Activated B cell treated with CpG ODN at 0.5 μM for 24 hours (primary cell): Measurements from ENCODE around the gene KRTAP4-11. TPM values are rescaled to one million over a fixed set of nuclear protein-coding genes. Genes with fewer than 3 reads are reported as not detected.
"Not testable (repeated sequence)": the region's sequence is repeated elsewhere in the genome, so short reads cannot be mapped to it uniquely, and the experiment has no call there.

Experiments used
- ATAC-seq: fragments of 200-7000 bp; cut with Tn5 transposase; one replicate; pipeline ENCODE4 v1.10.0; 2021; ENCODE audit warnings: low read depth, mild to moderate bottlenecking, moderate library complexity
- CTCF ChIA-PET: fragments of 350-600 bp; sonication (Branson Sonifier 250); formaldehyde crosslinking; loops from one replicate; lab custom pipeline; 2021; ENCODE audit warnings: antibody characterized with exemption; lab: Charles Lee
- POLR2A ChIA-PET: fragments of 350-600 bp; sonication (Branson Sonifier 250); formaldehyde crosslinking; loops from one replicate; lab custom pipeline; 2021; ENCODE audit warnings: antibody characterized with exemption; lab: Charles Lee
- DNase-seq: peaks from one replicate; pipeline ENCODE4 v3.0.0; 2022
- H3K27ac Mint-ChIP-seq: one replicate; pipeline ENCODE4 v1.8.0; 2020; ENCODE audit warnings: mixed read lengths
- H3K27me3 Mint-ChIP-seq: one replicate; pipeline ENCODE4 v1.8.0; 2021; ENCODE audit warnings: mixed read lengths
- H3K36me3 Mint-ChIP-seq: one replicate; pipeline ENCODE4 v1.8.0; 2021; ENCODE audit warnings: low read depth, mixed read lengths
- H3K4me1 Mint-ChIP-seq: one replicate; pipeline ENCODE4 v1.8.0; 2021; ENCODE audit warnings: mixed read lengths
- H3K4me3 Mint-ChIP-seq: one replicate; pipeline ENCODE4 v1.8.0; 2020; ENCODE audit warnings: mild to moderate bottlenecking, mixed read lengths
- H3K9me3 Mint-ChIP-seq: one replicate; pipeline ENCODE4 v1.8.0; 2020; ENCODE audit warnings: mixed read lengths
- intact Hi-C: fragments of 100-400 bp; cut with micrococcal nuclease; formaldehyde crosslinking; loops from one replicate; pipeline ENCODE4 v1.15.1; 2024
- total RNA-seq: library from RNA; stranded (reverse); gene quantifications from 2 replicates; pipeline ENCODE4 v1.2.3, GENCODE V29; 2022
- TF ChIP-seq, protein P1 (sequence below): fragments of 200-600 bp; IDR thresholded peaks from one replicate; pipeline ENCODE4 v1.8.0; 2022; ENCODE audit warnings: antibody characterized with exemption, mild to moderate bottlenecking

KRTAP4-11 gene
- total RNA-seq, 1 donor from 2014 or later, result not detected

DNA sequence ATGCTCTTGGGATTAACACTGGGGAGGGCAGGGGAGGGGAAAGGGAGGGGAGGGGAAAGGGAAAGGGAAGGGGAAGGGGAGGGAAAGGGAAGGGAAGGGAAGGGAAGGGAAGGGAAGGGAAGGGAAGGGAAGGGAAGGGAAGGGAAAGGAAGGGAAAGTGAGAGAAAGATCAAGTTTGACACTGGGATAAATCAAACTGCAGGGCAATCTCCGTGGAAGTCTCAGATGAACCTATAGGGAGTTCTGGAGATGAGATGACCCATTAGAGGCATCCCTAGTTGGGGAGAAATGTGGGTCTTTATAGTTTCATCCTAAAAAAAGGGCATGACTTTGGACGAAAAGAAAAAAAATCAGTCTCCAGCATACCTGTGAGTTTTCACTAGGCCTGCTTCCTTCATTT is 3.6 kb upstream of the KRTAP4-11 start:
- DNase-seq (no peak), ATAC-seq (no peak)
- ChIA-PET POLR2A (interaction anchor here (0.6 kb wide), 1 partner anchor 403 kb away, joined by 3 read pairs; no protein-coding TSS in a partner anchor), CTCF (no interaction called here)
- Mint-ChIP-seq H3K36me3 (no peaks in the 10 kb centered on the region), H3K9me3 (peaks cover 5% of the 10 kb centered on the region), H3K27me3 (peaks cover 7% of the 10 kb centered on the region), H3K4me1 (peaks cover 43% of the 10 kb centered on the region), H3K4me3 (no peak overlapping the region), H3K27ac (no peak overlapping the region)
- intact Hi-C loops, result loop anchor here (5.0 kb wide), 1 partner anchor 201 kb away; no protein-coding TSS in a partner anchor
- TF ChIP-seq, protein P1, sequence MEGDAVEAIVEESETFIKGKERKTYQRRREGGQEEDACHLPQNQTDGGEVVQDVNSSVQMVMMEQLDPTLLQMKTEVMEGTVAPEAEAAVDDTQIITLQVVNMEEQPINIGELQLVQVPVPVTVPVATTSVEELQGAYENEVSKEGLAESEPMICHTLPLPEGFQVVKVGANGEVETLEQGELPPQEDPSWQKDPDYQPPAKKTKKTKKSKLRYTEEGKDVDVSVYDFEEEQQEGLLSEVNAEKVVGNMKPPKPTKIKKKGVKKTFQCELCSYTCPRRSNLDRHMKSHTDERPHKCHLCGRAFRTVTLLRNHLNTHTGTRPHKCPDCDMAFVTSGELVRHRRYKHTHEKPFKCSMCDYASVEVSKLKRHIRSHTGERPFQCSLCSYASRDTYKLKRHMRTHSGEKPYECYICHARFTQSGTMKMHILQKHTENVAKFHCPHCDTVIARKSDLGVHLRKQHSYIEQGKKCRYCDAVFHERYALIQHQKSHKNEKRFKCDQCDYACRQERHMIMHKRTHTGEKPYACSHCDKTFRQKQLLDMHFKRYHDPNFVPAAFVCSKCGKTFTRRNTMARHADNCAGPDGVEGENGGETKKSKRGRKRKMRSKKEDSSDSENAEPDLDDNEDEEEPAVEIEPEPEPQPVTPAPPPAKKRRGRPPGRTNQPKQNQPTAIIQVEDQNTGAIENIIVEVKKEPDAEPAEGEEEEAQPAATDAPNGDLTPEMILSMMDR, result no peak

DNA sequence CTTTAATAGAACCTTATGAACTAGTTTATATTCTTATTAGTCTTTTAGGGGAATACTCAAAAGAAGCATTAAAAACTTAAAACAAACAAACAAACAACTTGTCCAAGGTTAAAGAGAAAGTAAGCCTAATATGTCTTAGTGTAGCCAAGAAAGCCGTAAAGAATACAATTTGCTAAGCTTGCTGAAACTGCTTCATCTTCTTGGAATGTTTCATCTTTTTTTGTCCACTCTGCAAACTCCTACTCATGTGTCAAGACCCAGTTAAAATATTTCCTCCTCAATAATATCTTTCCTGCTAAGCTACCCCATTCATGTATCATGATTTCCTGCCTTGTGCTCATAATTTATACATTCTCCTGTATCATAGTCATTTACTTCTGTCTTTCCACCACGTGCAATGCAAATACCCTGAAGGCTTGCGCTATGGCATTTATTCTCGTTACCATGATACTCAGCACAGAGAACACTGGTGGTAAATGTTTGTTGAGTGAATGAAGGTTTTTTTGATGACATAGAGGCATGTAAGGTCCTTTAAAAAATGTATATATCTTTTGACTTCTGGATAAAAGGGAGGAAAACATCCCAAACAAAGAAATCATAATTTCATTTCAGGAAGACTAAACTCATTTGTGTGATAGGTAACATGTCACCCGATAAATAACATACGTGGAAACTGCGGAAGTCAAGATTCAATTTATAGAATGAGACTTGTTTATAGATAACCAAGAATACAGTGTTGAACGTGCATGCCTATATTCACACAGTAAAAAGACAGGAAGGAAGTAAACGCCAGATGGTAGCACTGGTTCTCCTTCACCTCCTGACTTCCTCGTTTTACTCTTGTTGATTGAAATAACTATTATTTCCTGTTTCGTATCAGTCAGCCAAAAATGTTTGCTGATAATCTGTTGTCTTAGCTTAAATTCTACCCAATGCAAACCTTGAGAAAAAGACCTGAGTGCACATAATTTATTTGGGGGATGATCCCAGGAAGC is 1.8 kb upstream of the KRTAP4-11 start:
- Mint-ChIP-seq H3K4me3 (peak overlapping the region; percentile 36), H3K27me3 (peaks cover 10% of the 10 kb centered on the region), H3K4me1 (peaks cover 56% of the 10 kb centered on the region), H3K27ac (peak overlapping the region; percentile 81)
- not testable (repeated sequence) for DNase-seq, H3K36me3 Mint-ChIP-seq, H3K9me3 Mint-ChIP-seq
- peak; percentile 67 for ATAC-seq
- CTCF ChIA-PET, result interaction anchor here (0.8 kb wide), 1 partner anchor 202 kb away, joined by 3 read pairs; no protein-coding TSS in a partner anchor
- POLR2A ChIA-PET, result interaction anchor here (1.0 kb wide), 1 partner anchor 202 kb away, joined by 3 read pairs; no protein-coding TSS in a partner anchor
- intact Hi-C loops, result loop anchor here (5.0 kb wide), 1 partner anchor 202 kb away; no protein-coding TSS in a partner anchor

GRCh38 chr17:41118721-41119120 is 548 bp upstream of the KRTAP4-11 start:
- CTCF ChIA-PET, result no interaction called here
- peaks cover 8% of the 10 kb centered on the region for H3K27me3 Mint-ChIP-seq
- H3K27ac Mint-ChIP-seq, result no peak overlapping the region
- no peak for ATAC-seq
- H3K9me3 Mint-ChIP-seq, result peaks cover 3% of the 10 kb centered on the region
- TF ChIP-seq, protein P1, result no peak
- intact Hi-C loops, result no loop called here
- no peak overlapping the region for H3K4me3 Mint-ChIP-seq
- peaks cover 49% of the 10 kb centered on the region for H3K4me1 Mint-ChIP-seq
- DNase-seq, result no peak
- H3K36me3 Mint-ChIP-seq, result no peaks in the 10 kb centered on the region
- POLR2A ChIA-PET, result no interaction called here

- TF ChIP-seq, protein P1, result no peak
- H3K27ac Mint-ChIP-seq, result peak overlapping the region; percentile 65
- ChIA-PET POLR2A (no interaction called here), CTCF (no interaction called here)
- no peak overlapping the region for H3K4me3 Mint-ChIP-seq
- peaks cover 3% of the 10 kb centered on the region for H3K36me3 Mint-ChIP-seq
- intact Hi-C loops, result no loop called here
- peaks cover 40% of the 10 kb centered on the region for H3K4me1 Mint-ChIP-seq
- H3K27me3 Mint-ChIP-seq, result peaks cover 3% of the 10 kb centered on the region
- ATAC-seq (peak; percentile 57), DNase-seq (no peak)
- peaks cover 3% of the 10 kb centered on the region for H3K9me3 Mint-ChIP-seq
Observed at GRCh38 chr17:41116297-41116696, 1.9 kb downstream of the KRTAP4-11 start.

- POLR2A ChIA-PET, result no interaction called here
- TF ChIP-seq, protein P1, result no peak
- ATAC-seq, result no peak
- H3K4me3 Mint-ChIP-seq, result no peak overlapping the region
- H3K4me1 Mint-ChIP-seq, result peaks cover 24% of the 10 kb centered on the region
- no peak for DNase-seq
- CTCF ChIA-PET, result no interaction called here
- no peak overlapping the region for H3K27ac Mint-ChIP-seq
- peaks cover under 1% of the 10 kb centered on the region for H3K27me3 Mint-ChIP-seq
- intact Hi-C loops, result no loop called here
- peaks cover 4% of the 10 kb centered on the region for H3K9me3 Mint-ChIP-seq
- H3K36me3 Mint-ChIP-seq, result peaks cover 3% of the 10 kb centered on the region
Observed at GRCh38 chr17:41111151-41111885, 6.9 kb downstream of the KRTAP4-11 start.

- DNase-seq, POLR2A ChIA-PET, CTCF ChIA-PET, H3K9me3 Mint-ChIP-seq, ATAC-seq, H3K36me3 Mint-ChIP-seq, intact Hi-C loops, H3K27me3 Mint-ChIP-seq: not testable (repeated sequence)
- Mint-ChIP-seq H3K27ac (peak overlapping the region; percentile 48), H3K4me1 (peaks cover 15% of the 10 kb centered on the region), H3K4me3 (peak overlapping the region; percentile 21)
Observed at GRCh38 chr17:41108728-41109386, 9.3 kb downstream of the KRTAP4-11 start.
